GM10266 (cell line): ENCODE measurements around the gene TTLL8.
"Not testable (repeated sequence)": the region's sequence is repeated elsewhere in the genome, so short reads cannot be mapped to it uniquely, and the experiment has no call there.

Source experiments
- DNase-seq: peaks from one replicate; pipeline ENCODE4 v3.0.0; 2012; ENCODE audit errors: extremely low spot score
- TF ChIP-seq, protein P1 (sequence below): IDR thresholded peaks from 2 replicates; pipeline ENCODE4 v1.5.1; 2012; ENCODE audit warnings: mild to moderate bottlenecking, low read depth; ENCODE audit not compliant: control insufficient read depth, insufficient read depth; ENCODE audit errors: missing control alignments

TTLL8 gene

DNA sequence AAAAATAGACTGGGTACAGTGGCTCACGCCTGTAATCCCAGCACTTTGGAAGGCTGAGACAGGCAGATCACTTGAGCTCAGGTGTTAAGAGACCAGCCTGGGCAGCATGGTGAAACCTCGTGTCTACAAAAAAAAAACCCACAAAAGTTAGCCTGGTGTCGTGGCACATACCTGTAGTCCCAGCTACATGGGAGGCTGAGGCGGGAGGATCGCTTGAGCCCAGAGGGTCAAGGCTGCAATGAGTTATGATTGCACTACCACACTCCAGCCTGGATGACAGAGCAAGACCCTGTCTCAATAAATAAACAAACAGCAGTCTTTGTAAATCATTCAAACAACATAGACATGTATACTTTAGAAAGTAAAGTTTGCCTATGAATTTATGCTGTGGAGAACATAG lies 34.2 kb upstream of the TTLL8 start:
- no peak for DNase-seq
- TF ChIP-seq, protein P1, sequence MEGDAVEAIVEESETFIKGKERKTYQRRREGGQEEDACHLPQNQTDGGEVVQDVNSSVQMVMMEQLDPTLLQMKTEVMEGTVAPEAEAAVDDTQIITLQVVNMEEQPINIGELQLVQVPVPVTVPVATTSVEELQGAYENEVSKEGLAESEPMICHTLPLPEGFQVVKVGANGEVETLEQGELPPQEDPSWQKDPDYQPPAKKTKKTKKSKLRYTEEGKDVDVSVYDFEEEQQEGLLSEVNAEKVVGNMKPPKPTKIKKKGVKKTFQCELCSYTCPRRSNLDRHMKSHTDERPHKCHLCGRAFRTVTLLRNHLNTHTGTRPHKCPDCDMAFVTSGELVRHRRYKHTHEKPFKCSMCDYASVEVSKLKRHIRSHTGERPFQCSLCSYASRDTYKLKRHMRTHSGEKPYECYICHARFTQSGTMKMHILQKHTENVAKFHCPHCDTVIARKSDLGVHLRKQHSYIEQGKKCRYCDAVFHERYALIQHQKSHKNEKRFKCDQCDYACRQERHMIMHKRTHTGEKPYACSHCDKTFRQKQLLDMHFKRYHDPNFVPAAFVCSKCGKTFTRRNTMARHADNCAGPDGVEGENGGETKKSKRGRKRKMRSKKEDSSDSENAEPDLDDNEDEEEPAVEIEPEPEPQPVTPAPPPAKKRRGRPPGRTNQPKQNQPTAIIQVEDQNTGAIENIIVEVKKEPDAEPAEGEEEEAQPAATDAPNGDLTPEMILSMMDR: no peak

DNA sequence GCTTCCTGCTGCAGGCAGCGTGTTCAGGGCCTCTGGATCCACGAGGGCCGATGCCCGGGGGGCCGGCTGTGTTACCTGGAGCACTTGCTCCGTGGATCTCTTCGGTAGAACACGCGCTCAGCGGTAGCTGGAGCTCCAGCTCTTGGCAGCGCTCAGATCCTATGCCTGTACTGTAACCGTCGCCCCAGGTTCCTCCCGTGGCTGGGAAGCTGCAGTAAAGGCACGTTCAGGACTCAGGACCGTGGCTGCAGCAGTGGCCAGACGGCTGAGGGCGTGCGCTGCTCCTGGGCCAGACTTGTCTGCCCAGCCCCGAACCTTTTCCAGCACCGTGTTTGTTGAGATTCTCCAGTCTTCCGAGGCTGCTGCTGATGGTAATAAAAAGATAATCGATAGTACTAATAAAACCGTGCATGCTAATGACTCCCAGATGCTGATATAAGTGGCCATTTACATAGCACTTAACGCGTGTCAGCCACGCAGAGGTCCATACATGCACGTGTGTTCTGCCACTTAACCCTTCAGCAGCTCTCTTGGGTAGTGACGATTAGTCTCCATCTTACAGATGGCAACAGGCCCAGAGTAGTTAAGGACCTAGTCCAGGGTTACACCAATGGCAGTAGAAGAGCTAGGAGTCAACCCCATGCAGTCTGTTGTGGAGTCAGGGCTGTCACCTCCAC lies 33.1 kb upstream of the TTLL8 start:
- TF ChIP-seq, protein P1: no peak
- no peak for DNase-seq

DNA sequence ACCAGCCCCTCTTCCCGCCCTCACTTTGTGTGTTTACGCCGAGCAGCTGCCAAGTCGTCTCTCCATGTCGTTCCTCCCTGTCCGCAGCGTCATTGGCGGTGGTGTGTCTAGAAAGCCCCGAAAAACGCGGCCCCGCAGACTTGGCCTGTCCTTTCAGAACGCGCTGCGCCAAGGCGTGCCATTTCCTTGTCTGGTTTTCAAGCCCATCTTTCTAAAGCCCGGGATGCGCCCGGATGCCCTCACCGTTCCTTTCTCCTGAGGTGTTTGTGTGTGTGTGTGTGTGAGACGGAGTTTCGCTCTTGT lies 32.3 kb upstream of the TTLL8 start:
- TF ChIP-seq, protein P1: no peak
- DNase-seq: no peak

DNA sequence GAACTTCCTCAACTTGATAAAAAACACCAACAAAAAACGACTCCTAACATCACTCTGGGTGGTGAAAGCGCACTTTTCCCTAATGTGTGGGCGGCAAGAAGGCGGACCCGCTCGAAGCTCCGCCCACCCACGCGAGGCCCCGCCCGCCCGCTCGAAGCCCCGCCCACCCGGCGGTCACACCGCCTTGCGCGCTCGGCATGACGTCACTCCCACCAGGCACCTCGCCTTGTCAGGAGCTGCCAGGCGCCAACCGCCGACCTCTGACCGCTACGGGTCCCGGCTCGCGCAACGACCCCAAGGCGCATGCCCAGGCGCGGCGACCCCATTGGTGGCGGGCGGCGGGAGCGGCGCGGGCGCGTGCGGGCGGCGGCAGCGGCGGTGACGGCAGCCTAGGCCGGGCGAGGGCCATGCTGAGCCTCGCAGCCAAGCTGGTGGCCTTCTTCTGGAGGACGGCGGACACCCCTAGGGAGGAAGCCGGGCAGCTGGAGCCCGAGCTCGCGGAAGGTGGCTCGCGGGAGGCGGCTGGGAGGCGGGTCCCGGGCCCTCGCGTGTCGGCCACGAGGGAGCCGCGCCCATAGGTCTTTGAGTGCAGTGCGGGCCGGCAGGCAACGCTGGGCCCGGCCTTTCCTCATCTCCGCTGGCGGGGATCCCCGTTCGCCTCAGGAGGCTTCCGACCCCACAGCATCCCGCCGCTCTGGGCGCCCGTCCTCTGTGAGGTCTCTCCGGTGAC lies 31.7 kb upstream of the TTLL8 start, which contains the start of gene MOV10L1:
TSS of gene MOV10L1 (plus strand) at position 325 of the 730 bp plus-strand sequence. CDS start at position 408, 83 bp downstream.
- TF ChIP-seq, protein P1: no peak

DNA sequence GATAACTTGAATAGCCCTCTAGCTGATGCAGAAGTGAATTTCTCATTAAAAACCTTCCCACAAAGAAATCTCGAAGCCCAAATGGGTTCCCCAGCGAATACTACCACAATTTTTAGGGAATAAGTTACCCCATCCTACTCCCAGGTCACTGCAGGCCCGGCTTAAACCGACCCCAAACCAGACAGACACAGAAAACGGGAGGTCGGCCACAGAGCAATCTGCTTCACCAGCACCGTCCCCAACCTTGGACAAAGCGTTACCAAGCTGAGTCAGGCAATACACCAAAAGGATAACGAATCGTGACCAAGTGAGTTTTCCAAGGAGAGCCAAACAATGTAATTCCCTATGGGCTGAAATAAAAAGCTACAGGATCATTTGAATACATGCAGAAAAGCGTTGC lies 31.1 kb upstream of the TTLL8 start:
- no peak for DNase-seq
- TF ChIP-seq, protein P1: no peak

More for the DNA sequence above, 31.7 kb upstream of the TTLL8 start, which contains the start of gene MOV10L1:
- no peak for DNase-seq

DNA sequence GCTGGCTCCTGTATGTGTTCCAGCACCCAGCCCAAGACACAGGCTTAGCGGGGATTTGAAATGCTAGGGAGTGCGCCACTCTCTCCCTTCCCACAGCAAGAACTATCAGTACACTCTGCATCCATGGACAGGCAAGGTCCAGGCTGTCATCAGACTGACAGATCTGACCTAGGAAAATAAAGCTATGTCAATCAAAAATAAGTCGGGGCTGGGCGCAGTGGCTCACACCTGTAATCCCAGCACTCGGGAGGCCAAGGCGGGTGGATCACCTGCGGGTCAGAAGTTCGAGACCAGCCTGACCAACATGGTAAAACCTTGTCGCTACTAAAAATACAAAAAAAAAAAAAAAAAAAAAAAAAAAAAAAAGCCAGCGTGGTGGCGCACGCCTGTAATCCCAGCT lies 30.0 kb upstream of the TTLL8 start:
- TF ChIP-seq, protein P1: no peak
- DNase-seq: no peak

DNA sequence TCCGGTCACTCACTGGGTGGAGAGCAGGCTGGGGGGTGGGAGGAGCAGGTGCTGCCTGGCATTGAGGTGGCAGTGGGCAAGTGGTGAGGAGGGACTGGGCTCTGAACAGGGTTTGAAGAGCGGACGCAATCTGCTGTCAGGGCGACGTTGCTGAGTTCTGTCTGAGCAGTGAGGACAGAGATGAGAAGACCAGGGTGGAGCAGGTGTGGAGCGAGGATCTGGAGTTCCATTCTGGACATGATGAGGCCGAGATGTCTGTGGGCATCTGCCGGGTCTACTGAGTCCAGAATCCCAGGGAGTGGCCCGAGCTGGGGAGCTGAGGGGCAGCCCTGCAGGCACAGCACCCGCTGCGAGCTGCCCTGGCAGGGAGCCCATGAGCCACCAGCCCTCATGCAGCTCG lies 29.5 kb upstream of the TTLL8 start:
- TF ChIP-seq, protein P1: no peak
- DNase-seq: no peak

DNA sequence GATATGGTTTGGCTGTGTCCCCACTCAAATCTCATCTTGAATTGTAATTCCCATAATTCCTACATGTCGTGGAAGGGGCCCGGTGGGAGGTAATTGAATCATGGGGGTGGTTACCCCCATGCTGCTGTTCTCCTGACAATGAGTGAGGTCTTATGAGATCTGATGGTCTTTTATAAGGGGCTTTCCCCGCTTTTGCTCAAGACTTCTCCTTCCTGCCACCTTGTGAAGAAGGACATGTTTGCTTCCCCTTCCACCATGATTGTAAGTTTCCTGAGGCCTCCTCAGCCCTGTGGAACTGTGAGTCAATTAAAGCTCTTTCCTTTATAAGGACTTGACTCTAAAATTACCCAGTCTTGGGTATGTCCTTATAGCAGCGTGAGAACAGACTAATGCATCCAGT lies 28.9 kb upstream of the TTLL8 start:
- not testable (repeated sequence) for DNase-seq
